ENCODE measurements around the gene TYMP. TPM values are rescaled to one million over a fixed set of nuclear protein-coding genes. Genes with fewer than 3 reads are reported as not detected.

Gene TYMP
- polyA plus RNA-seq, 1 experiment, result 2.9 TPM

DNA sequence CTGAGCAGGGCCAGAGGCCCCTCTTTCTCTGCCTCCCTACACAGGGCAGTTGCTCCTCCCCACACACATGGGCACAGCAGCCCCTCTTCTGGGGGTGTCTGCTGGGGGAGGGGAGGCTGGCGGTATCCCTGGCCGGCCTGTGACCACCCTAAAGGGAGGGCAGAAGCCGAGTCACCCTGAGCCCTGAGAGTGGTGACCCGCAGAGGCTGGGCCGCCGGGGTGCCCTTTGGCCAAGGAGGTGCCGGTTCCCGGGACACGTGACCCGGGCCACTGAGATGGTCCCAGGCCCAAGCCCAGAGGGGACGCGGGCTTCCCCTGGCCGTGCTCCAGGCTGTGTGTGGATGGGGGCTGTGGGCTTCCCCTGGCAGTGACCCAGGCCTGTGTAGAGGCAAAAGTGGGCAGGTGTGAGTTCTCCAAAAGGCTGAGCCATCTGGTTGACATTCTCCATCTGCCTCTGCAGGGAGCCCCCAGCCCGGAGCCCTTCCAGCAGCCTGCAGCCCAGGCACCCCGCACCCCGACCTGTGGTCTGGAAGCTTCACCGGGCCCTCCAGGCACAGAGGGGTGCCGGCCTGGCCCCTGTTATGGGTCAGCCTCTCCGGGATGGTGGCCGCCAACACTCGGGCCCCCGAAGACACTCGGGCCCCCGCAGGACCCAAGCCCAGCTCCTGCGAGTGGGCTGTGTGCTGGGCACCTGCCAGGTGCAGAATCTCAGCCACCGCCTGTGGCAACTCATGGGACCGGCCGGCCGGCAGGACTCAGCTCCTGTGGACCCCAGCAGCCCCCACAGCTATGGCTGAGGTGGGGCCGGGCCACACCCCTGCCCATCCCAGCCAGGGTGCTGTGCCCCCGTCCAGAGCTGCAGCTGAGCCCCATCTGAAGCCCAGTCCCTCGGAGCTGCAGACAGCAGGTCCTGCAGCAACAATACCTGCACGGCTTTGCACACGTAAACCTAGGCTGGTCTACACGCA is 47.4 kb downstream of the TYMP start:
- Histone ChIP-seq H3K27me3 (ENCODE audit: control insufficient read depth, insufficient read depth, low read length) (peaks cover 24% of the 10 kb centered on the region), H3K27ac (ENCODE audit: low read depth, low read length) (no peak overlapping the region), H3K4me3 (ENCODE audit: low read depth, low read length) (peak overlapping the region; percentile 69), H3K9me3 (ENCODE audit: control insufficient read depth, insufficient read depth, low read length) (peaks cover 4% of the 10 kb centered on the region; the same call in 1 of the 2 replicates)
- ChIA-PET POLR2A (no interaction called here), CTCF (interaction anchor here (1.2 to 1.4 kb wide), 2 partner anchors 16 to 81 kb away, joined by 3 read pairs; partner anchors contain the start of gene SYCE3)
- TF ChIP-seq, protein P1, sequence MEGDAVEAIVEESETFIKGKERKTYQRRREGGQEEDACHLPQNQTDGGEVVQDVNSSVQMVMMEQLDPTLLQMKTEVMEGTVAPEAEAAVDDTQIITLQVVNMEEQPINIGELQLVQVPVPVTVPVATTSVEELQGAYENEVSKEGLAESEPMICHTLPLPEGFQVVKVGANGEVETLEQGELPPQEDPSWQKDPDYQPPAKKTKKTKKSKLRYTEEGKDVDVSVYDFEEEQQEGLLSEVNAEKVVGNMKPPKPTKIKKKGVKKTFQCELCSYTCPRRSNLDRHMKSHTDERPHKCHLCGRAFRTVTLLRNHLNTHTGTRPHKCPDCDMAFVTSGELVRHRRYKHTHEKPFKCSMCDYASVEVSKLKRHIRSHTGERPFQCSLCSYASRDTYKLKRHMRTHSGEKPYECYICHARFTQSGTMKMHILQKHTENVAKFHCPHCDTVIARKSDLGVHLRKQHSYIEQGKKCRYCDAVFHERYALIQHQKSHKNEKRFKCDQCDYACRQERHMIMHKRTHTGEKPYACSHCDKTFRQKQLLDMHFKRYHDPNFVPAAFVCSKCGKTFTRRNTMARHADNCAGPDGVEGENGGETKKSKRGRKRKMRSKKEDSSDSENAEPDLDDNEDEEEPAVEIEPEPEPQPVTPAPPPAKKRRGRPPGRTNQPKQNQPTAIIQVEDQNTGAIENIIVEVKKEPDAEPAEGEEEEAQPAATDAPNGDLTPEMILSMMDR (IDR thresholded peaks at IDR 0.05; ENCODE audit: low read depth, low read length), result no peak
- DNase-seq (ENCODE audit: low read depth, low spot score), result no peak

GRCh38 chr22:50481440-50482106 is 48.2 kb downstream of the TYMP start, which contains the start of gene ADM2:
ADM2 (plus strand) TSS chr22:50481543; CDS start chr22:50481848, 305 bp downstream.
- H3K4me3 ChIP-seq (ENCODE audit: low read depth, low read length), result peak within 1 kb of the TSS; percentile 69
- H3K9me3 ChIP-seq (ENCODE audit: control insufficient read depth, insufficient read depth, low read length), result peaks cover 4% of the 10 kb centered on the region; the same call in 1 of the 2 replicates
- ChIA-PET POLR2A (no interaction called here), CTCF (no interaction called here)
- DNase-seq (ENCODE audit: low read depth, low spot score), result no peak
- H3K27ac ChIP-seq (ENCODE audit: low read depth, low read length), result no peak within 1 kb of the TSS
- peaks cover 24% of the 10 kb centered on the region for H3K27me3 ChIP-seq (ENCODE audit: control insufficient read depth, insufficient read depth, low read length)
- TF ChIP-seq, protein P1 (IDR thresholded peaks at IDR 0.05; ENCODE audit: low read depth, low read length), result no peak

GRCh38 chr22:50481045-50481439 is 48.8 kb downstream of the TYMP start:
- ChIA-PET CTCF (no interaction called here), POLR2A (no interaction called here)
- H3K4me3 ChIP-seq (ENCODE audit: low read depth, low read length), result peak overlapping the region; percentile 69
- H3K9me3 ChIP-seq (ENCODE audit: control insufficient read depth, insufficient read depth, low read length), result peaks cover 4% of the 10 kb centered on the region; the same call in 1 of the 2 replicates
- no peak overlapping the region for H3K27ac ChIP-seq (ENCODE audit: low read depth, low read length)
- no peak for DNase-seq (ENCODE audit: low read depth, low spot score)
- TF ChIP-seq, protein P1 (IDR thresholded peaks at IDR 0.05; ENCODE audit: low read depth, low read length), result no peak
- peaks cover 24% of the 10 kb centered on the region for H3K27me3 ChIP-seq (ENCODE audit: control insufficient read depth, insufficient read depth, low read length)

DNA sequence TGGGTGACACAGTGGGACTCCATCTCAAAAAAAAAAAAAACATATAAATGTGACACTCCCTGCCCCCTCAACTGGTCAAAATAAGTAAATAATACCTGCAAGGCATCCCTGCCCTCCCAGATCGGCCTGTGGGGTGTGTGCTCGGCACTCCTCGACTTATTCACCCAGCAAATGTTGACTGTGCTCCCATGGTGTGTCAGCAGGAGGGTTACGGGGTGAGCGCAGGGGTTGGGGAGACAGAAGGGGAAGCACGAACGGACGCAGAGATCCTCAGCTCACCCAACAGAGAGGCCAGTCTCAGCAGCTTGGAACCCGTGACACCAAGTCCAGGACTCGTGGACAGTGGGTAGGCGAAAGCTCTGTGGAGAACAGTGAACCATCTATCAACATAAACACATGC is 50.1 kb downstream of the TYMP start:
- POLR2A ChIA-PET, result no interaction called here
- Histone ChIP-seq H3K27me3 (ENCODE audit: control insufficient read depth, insufficient read depth, low read length) (peaks cover 23% of the 10 kb centered on the region), H3K4me3 (ENCODE audit: low read depth, low read length) (no peak overlapping the region), H3K9me3 (ENCODE audit: control insufficient read depth, insufficient read depth, low read length) (peaks cover 4% of the 10 kb centered on the region; the same call in 1 of the 2 replicates), H3K27ac (ENCODE audit: low read depth, low read length) (no peak overlapping the region)
- CTCF ChIA-PET, result no interaction called here
- TF ChIP-seq, protein P1 (IDR thresholded peaks at IDR 0.05; ENCODE audit: low read depth, low read length), result no peak
- DNase-seq (ENCODE audit: low read depth, low spot score), result no peak

All from AG04450 (cell line).